COLO668 (cell line): ENCODE results near the gene GCK.

Experiments used
- DNase-seq: peaks from one replicate; lab custom pipeline; 2025; ENCODE audit not compliant: unreplicated experiment; lab: John Stamatoyannopoulos, UW

Gene GCK

GRCh38 chr7:44096326-44096881 lies 92.8 kb downstream of the GCK start:
- no peak for DNase-seq

GRCh38 chr7:44095781-44096180 lies 93.5 kb downstream of the GCK start:
- no peak for DNase-seq

- DNase-seq: no peak
Measured at GRCh38 chr7:44094883-44095592, 94.2 kb downstream of the GCK start.

- DNase-seq: no peak
Measured at GRCh38 chr7:44094365-44094764, 94.9 kb downstream of the GCK start.
